ENCODE measurements around the gene PTPRG.
A peak's percentile ranks its signal among the peaks of the same experiment; 100 is the strongest.

Gene PTPRG

GRCh38 chr3:61562721-61563312 is 1.4 kb downstream of the PTPRG start:
- peak; percentile 57 for DNase-seq (ENCODE audit: low read depth, low spot score)

GRCh38 chr3:61563313-61564271 is 2.2 kb downstream of the PTPRG start:
- DNase-seq (ENCODE audit: low read depth, low spot score), result peak; percentile 82

- peak; percentile 92 for DNase-seq (ENCODE audit: low read depth, low spot score)
Measured at GRCh38 chr3:61564395-61565059, 3.2 kb downstream of the PTPRG start.

GRCh38 chr3:61565569-61565968 is 4.2 kb downstream of the PTPRG start:
- no peak for DNase-seq (ENCODE audit: low read depth, low spot score)

- no peak for DNase-seq (ENCODE audit: low read depth, low spot score)
Measured at GRCh38 chr3:61568127-61568526, 6.8 kb downstream of the PTPRG start.

GRCh38 chr3:61569856-61570580 is 8.6 kb downstream of the PTPRG start:
- DNase-seq (ENCODE audit: low read depth, low spot score), result no peak

GRCh38 chr3:61570813-61571212 is 9.4 kb downstream of the PTPRG start:
- DNase-seq (ENCODE audit: low read depth, low spot score), result no peak

- DNase-seq (ENCODE audit: low read depth, low spot score), result no peak
Measured at GRCh38 chr3:61571516-61572336, 10.4 kb downstream of the PTPRG start.

- DNase-seq (ENCODE audit: low read depth, low spot score), result no peak
Measured at GRCh38 chr3:61572879-61573278, 11.5 kb downstream of the PTPRG start.

GRCh38 chr3:61573441-61573840 is 12.1 kb downstream of the PTPRG start:
- no peak for DNase-seq (ENCODE audit: low read depth, low spot score)

GRCh38 chr3:61574854-61575253 is 13.5 kb downstream of the PTPRG start:
- DNase-seq (ENCODE audit: low read depth, low spot score), result peak; percentile 19

GRCh38 chr3:61575893-61576292 is 14.5 kb downstream of the PTPRG start:
- DNase-seq (ENCODE audit: low read depth, low spot score), result peak; percentile 38

GRCh38 chr3:61577760-61578159 is 16.4 kb downstream of the PTPRG start:
- no peak for DNase-seq (ENCODE audit: low read depth, low spot score)

GRCh38 chr3:61578667-61579367 is 17.4 kb downstream of the PTPRG start:
- DNase-seq (ENCODE audit: low read depth, low spot score), result peak; percentile 29

- no peak for DNase-seq (ENCODE audit: low read depth, low spot score)
Measured at GRCh38 chr3:61579685-61580084, 18.3 kb downstream of the PTPRG start.

GRCh38 chr3:61580982-61581643 is 19.7 kb downstream of the PTPRG start:
- DNase-seq (ENCODE audit: low read depth, low spot score), result peak; percentile 26

GRCh38 chr3:61582287-61582686 is 20.9 kb downstream of the PTPRG start:
- no peak for DNase-seq (ENCODE audit: low read depth, low spot score)

GRCh38 chr3:61582846-61583245 is 21.5 kb downstream of the PTPRG start:
- no peak for DNase-seq (ENCODE audit: low read depth, low spot score)

Data from ELF-1 (cell line).